ENCODE data around the gene TMEM176B. TPM values are rescaled to one million over a fixed set of nuclear protein-coding genes. Genes with fewer than 3 reads are reported as not detected.

TMEM176B gene
- total RNA-seq, 1 donor, result not detected

DNA sequence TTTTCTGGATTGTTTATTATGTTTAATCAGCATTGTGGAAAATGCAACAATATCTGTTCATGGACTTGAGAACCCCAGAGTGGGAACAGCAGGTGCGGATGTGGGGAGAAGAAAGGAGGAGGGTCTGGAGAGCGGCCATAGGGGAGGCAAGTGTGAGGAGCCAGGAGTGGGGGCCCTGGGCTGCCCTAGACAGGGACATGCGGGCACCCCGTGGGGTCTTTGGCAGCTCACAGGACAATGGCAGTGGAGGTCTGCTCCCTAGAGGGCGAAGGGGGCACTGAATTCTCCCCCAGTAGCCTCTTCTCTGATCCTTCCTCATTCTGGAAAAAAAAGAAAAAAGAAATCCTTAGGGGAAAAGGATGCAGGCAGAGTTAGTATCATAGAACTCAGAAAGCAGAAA, 8.9 kb downstream of the TMEM176B start:
- no peak for DNase-seq (ENCODE audit: low read depth)
- TF ChIP-seq, protein P1, sequence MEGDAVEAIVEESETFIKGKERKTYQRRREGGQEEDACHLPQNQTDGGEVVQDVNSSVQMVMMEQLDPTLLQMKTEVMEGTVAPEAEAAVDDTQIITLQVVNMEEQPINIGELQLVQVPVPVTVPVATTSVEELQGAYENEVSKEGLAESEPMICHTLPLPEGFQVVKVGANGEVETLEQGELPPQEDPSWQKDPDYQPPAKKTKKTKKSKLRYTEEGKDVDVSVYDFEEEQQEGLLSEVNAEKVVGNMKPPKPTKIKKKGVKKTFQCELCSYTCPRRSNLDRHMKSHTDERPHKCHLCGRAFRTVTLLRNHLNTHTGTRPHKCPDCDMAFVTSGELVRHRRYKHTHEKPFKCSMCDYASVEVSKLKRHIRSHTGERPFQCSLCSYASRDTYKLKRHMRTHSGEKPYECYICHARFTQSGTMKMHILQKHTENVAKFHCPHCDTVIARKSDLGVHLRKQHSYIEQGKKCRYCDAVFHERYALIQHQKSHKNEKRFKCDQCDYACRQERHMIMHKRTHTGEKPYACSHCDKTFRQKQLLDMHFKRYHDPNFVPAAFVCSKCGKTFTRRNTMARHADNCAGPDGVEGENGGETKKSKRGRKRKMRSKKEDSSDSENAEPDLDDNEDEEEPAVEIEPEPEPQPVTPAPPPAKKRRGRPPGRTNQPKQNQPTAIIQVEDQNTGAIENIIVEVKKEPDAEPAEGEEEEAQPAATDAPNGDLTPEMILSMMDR (IDR thresholded peaks at IDR 0.05; ENCODE audit: insufficient read depth, low read length), result no peak

GRCh38 chr7:150790416-150791075, 9.6 kb downstream of the TMEM176B start:
- no peak overlapping the region for H3K4me3 ChIP-seq (ENCODE audit: low read depth, low read length)
- DNase-seq (ENCODE audit: low read depth), result no peak
- TF ChIP-seq, protein P1 (IDR thresholded peaks at IDR 0.05; ENCODE audit: insufficient read depth, low read length), result no peak

More for the DNA sequence above, 8.9 kb downstream of the TMEM176B start:
- no peak overlapping the region for H3K4me3 ChIP-seq (ENCODE audit: low read depth, low read length)

GRCh38 chr7:150788474-150789269, 11.5 kb downstream of the TMEM176B start:
- TF ChIP-seq, protein P1 (IDR thresholded peaks at IDR 0.05; ENCODE audit: insufficient read depth, low read length), result no peak
- DNase-seq (ENCODE audit: low read depth), result peak; percentile 2
- H3K4me3 ChIP-seq (ENCODE audit: low read depth, low read length), result no peak overlapping the region

DNA sequence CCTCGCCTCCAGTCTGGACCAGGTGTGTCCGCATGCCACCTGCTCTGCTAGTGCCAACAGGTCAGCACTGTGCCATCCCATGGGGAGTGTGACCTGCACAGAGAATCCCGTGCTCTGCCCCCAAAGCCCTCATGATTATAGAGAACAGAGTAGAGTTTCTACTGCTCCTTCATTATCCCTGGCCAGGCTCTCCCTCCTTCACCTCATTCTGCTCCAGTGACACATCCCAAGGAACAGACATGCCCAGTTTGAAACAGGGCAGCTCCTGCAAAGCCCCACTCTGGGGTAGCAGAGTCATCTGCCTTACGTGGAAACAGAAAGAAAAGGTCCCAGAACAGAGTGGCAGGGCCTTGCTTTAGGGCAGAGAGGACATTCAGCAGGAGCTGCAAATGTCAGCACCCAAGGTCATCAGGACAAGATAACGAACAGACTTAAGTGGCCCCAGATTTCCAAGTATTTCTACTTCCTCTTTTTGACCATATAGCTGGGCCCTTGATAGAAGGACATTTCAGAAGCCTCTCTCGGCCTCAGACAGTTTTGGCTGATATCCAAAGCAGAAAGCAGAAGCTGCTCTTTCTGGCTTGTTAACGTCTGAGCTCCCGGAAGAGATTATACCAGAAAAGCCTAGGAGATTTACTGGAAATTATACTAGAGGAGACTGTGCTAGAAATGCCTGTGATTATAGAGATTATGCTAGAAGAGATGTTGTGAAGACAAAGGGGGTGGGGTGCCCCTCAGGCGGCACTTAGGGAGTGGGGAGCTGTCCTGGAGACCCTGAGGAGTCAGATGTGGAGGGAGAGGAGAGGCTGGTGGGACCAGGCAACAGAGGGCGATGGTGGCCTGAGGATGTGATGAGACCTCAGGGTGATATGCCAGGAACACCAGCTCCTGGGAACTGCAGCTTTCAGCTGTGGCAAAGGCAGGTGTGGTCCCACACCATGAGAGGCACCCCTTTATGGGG, 12.6 kb downstream of the TMEM176B start:
- TF ChIP-seq, protein P1 (IDR thresholded peaks at IDR 0.05; ENCODE audit: insufficient read depth, low read length), result no peak
- H3K4me3 ChIP-seq (ENCODE audit: low read depth, low read length), result no peak overlapping the region
- DNase-seq (ENCODE audit: low read depth), result no peak

GRCh38 chr7:150784954-150785353, 15.2 kb downstream of the TMEM176B start:
- TF ChIP-seq, protein P1 (IDR thresholded peaks at IDR 0.05; ENCODE audit: insufficient read depth, low read length), result no peak
- no peak overlapping the region for H3K4me3 ChIP-seq (ENCODE audit: low read depth, low read length)
- DNase-seq (ENCODE audit: low read depth), result no peak

DNA sequence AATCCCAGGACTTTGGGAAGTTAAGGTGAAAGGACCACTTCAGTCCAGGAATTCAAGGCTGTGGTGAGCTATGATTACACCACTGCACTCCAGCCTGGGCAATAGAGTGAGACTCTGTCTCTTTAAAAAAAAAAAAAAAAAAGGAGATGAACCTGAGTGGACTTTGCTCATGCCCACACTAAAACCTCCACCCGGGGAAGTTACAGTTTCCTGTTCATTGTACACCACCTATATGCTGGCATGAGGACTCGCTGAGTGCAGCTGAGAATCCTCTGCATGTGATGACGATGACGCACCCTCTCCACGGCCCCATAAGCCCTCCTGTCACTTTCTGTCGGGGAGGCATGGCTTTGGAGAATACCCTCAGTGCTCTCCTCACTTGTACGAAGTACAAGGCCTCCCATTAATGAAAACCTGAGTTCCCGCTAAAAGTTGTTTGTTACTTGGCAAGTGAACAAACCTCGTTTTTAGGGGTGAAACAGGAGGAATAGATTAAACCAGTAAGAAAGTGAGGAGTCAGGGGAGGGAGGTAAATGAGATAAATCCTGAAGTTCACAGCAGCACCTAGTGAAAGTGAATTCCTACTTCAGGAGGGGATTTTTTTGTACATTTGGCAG, 15.9 kb downstream of the TMEM176B start:
- TF ChIP-seq, protein P1 (IDR thresholded peaks at IDR 0.05; ENCODE audit: insufficient read depth, low read length), result no peak
- no peak overlapping the region for H3K4me3 ChIP-seq (ENCODE audit: low read depth, low read length)
- no peak for DNase-seq (ENCODE audit: low read depth)

Measured in fibroblast of the aortic adventitia (primary cell).